HEK293 (cell line): Measurements from ENCODE around the gene PPP3CA.

Experiments
- CTCF ChIA-PET: fragments of 350-600 bp; formaldehyde crosslinking; extraction: SDS; loops from one replicate; lab custom pipeline; 2021; ENCODE audit warnings: antibody characterized with exemption; lab: Yijun Ruan, JAX
- POLR2A ChIA-PET: fragments of 300-600 bp; formaldehyde crosslinking; extraction: SDS; loops from one replicate; lab custom pipeline; 2020; ENCODE audit warnings: antibody characterized with exemption, inconsistent platforms; lab: Yijun Ruan, JAX
- H3K27ac ChIP-seq: fragments of 200-500 bp; sonication (Bioruptor generic); 2 replicates; pipeline ENCODE4 v1.5.1; 2014; ENCODE audit warnings: low read depth, low read length, control low read depth, inconsistent platforms; ENCODE audit errors: extremely low read depth
- H3K36me3 ChIP-seq, 2 experiments: fragments of 200-500 bp in 1 of 2; sonication (Bioruptor generic) in 1 of 2; 1 replicate in 1 of 2; 2 replicates in 1 of 2; pipeline ENCODE4 v1.5.1; 2014 to 2017; ENCODE audit warnings: inconsistent platforms in 2 of 2, low read length in 2 of 2; ENCODE audit not compliant: control insufficient read depth in 2 of 2, insufficient read depth in 1 of 2
- H3K4me1 ChIP-seq: fragments of 200-500 bp; sonication (Bioruptor generic); 2 replicates; pipeline ENCODE4 v1.5.1; 2014; ENCODE audit warnings: mild to moderate bottlenecking, low read length, inconsistent platforms; ENCODE audit not compliant: control insufficient read depth, insufficient read depth
- H3K4me3 ChIP-seq: 2 replicates; pipeline ENCODE4 v1.5.1; 2011; ENCODE audit warnings: low read depth, mild to moderate bottlenecking, control low read depth, low read length, moderate library complexity
- H3K9me3 ChIP-seq: fragments of 200-500 bp; sonication (Bioruptor generic); 2 replicates; pipeline ENCODE4 v1.5.1; 2014; ENCODE audit warnings: low read depth, low read length, inconsistent platforms; ENCODE audit not compliant: control insufficient read depth, insufficient read depth
- BCL11A ChIP-seq: fragments of 450-650 bp; formaldehyde crosslinking; IDR thresholded peaks from 2 replicates; pipeline ENCODE4 v1.5.1; 2016; ENCODE audit warnings: low read depth, missing biosample characterization, missing genetic modification characterization
- KLF7 ChIP-seq: fragments of 450-650 bp; formaldehyde crosslinking; IDR thresholded peaks from 2 replicates; pipeline ENCODE4 v1.5.1; 2016; ENCODE audit warnings: missing biosample characterization, missing genetic modification characterization, borderline replicate concordance
- REPIN1 ChIP-seq: fragments of 450-650 bp; formaldehyde crosslinking; IDR thresholded peaks from 2 replicates; pipeline ENCODE4 v1.5.1; 2017; ENCODE audit warnings: missing biosample characterization, missing genetic modification characterization, low read depth
- SETDB1 ChIP-seq: IDR thresholded peaks from one replicate; pipeline ENCODE4 v1.6.1; 2017; ENCODE audit warnings: mild to moderate bottlenecking, low read length, moderate library complexity, mixed read lengths; ENCODE audit not compliant: insufficient read length
- SP7 ChIP-seq: fragments of 450-650 bp; formaldehyde crosslinking; IDR thresholded peaks from 2 replicates; pipeline ENCODE4 v1.5.1; 2016; ENCODE audit warnings: missing biosample characterization, missing genetic modification characterization
- TRIM28 ChIP-seq: IDR thresholded peaks from 2 replicates; pipeline ENCODE4 v1.6.1; 2011; ENCODE audit warnings: low read length, control low read depth, borderline replicate concordance
- ZFP3 ChIP-seq: fragments of 450-650 bp; formaldehyde crosslinking; IDR thresholded peaks from 2 replicates; pipeline ENCODE4 v1.5.1; 2016; ENCODE audit warnings: low read depth, missing biosample characterization, missing genetic modification characterization
- ZNF132 ChIP-seq: fragments of 450-650 bp; formaldehyde crosslinking; IDR thresholded peaks from 2 replicates; pipeline ENCODE4 v1.5.1; 2017; ENCODE audit warnings: missing biosample characterization, missing genetic modification characterization, borderline replicate concordance
- ZNF169 ChIP-seq: fragments of 450-650 bp; formaldehyde crosslinking; IDR thresholded peaks from 2 replicates; pipeline ENCODE4 v1.5.1; 2016; ENCODE audit warnings: missing biosample characterization, missing genetic modification characterization
- ZNF184 ChIP-seq: fragments of 450-650 bp; IDR thresholded peaks from 2 replicates; pipeline ENCODE4 v1.5.1; 2018; ENCODE audit warnings: missing biosample characterization, mild to moderate bottlenecking, missing genetic modification characterization
- ZNF2 ChIP-seq: fragments of 450-650 bp; formaldehyde crosslinking; IDR thresholded peaks from 2 replicates; pipeline ENCODE4 v1.5.1; 2016; ENCODE audit warnings: missing biosample characterization, missing genetic modification characterization
- ZNF433 ChIP-seq: fragments of 450-650 bp; formaldehyde crosslinking; IDR thresholded peaks from 2 replicates; pipeline ENCODE4 v1.5.1; 2016; ENCODE audit warnings: missing biosample characterization, missing genetic modification characterization, low read depth
- ZNF48 ChIP-seq: fragments of 450-650 bp; formaldehyde crosslinking; IDR thresholded peaks from 2 replicates; pipeline ENCODE4 v1.5.1; 2016; ENCODE audit warnings: missing biosample characterization, missing genetic modification characterization
- ZNF600 ChIP-seq: fragments of 450-650 bp; formaldehyde crosslinking; IDR thresholded peaks from 2 replicates; pipeline ENCODE4 v1.5.1; 2016; ENCODE audit warnings: missing biosample characterization, missing genetic modification characterization
- ZNF707 ChIP-seq: fragments of 450-650 bp; formaldehyde crosslinking; IDR thresholded peaks from 2 replicates; pipeline ENCODE4 v1.5.1; 2016; ENCODE audit warnings: missing biosample characterization, missing genetic modification characterization
- ZNF777 ChIP-seq: fragments of 450-650 bp; formaldehyde crosslinking; IDR thresholded peaks from 2 replicates; pipeline ENCODE4 v1.5.1; 2017; ENCODE audit warnings: missing biosample characterization, missing genetic modification characterization, borderline replicate concordance
- ZSCAN30 ChIP-seq: fragments of 450-650 bp; IDR thresholded peaks from 2 replicates; pipeline ENCODE4 v1.5.1; 2018; ENCODE audit warnings: missing biosample characterization, mild to moderate bottlenecking, missing genetic modification characterization, moderate library complexity
- TF ChIP-seq, protein P1 (sequence below): fragments of 450-650 bp; formaldehyde crosslinking; IDR thresholded peaks from 2 replicates; pipeline ENCODE4; 2016; ENCODE audit warnings: missing biosample characterization, missing genetic modification characterization
- TF ChIP-seq, protein P2 (sequence below): fragments of 450-650 bp; formaldehyde crosslinking; IDR thresholded peaks from 2 replicates; pipeline ENCODE4 v1.5.1; 2016; ENCODE audit warnings: missing biosample characterization, missing genetic modification characterization
- TF ChIP-seq, protein P3 (sequence below): fragments of 450-650 bp; formaldehyde crosslinking; IDR thresholded peaks from 2 replicates; pipeline ENCODE4 v1.5.1; 2017; ENCODE audit warnings: missing biosample characterization, missing genetic modification characterization
- TF ChIP-seq, protein P4 (sequence below): fragments of 450-650 bp; formaldehyde crosslinking; IDR thresholded peaks from 2 replicates; pipeline ENCODE4 v1.5.1; 2017; ENCODE audit warnings: missing biosample characterization, mild to moderate bottlenecking, missing genetic modification characterization, moderate library complexity
- TF ChIP-seq, protein P5 (sequence below): fragments of 450-650 bp; formaldehyde crosslinking; IDR thresholded peaks from 2 replicates; pipeline ENCODE4 v1.5.1; 2016; ENCODE audit warnings: missing biosample characterization, missing genetic modification characterization

PPP3CA gene

DNA sequence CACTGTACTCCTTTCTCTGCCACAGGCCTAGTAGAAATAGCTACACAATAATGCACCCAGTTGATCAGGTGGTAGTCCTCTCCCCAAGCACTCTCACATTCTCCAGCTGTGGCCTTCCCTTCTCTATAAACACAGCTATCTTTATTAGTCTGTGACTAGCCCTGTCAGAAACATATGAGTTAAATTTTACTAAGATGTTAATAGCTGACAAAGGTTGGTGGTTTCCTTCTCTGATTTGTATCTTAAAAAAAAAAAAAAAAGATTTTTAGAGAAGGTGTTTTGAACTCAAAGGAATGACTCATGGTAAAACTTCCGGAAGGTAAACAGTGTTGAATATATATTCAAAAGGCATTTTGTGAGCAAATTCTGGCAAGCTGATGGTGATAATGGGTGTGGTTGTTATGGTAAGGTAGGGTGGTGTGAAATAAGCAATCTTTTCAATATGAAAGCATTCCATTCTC, 327.4 kb downstream of the PPP3CA start:
- H3K9me3 ChIP-seq, result no peaks in the 10 kb centered on the region
- ChIA-PET CTCF (interaction anchor here (0.6 kb wide), 1 partner anchor 35 kb away, joined by 3 read pairs; no protein-coding TSS in a partner anchor), POLR2A (interaction anchor here (0.6 kb wide), 1 partner anchor 58 kb away, joined by 3 read pairs; no protein-coding TSS in a partner anchor)
- TF ChIP-seq ZNF433 (tag by site-specific recombination) (no peak), BCL11A (no peak), ZNF777 (tag by site-specific recombination) (no peak), ZNF184 (tag by site-specific recombination) (no peak), ZNF132 (tag by site-specific recombination) (no peak), ZNF169 (tag by site-specific recombination) (no peak), ZFP3 (tag by site-specific recombination) (no peak)
- TF ChIP-seq, protein P1, sequence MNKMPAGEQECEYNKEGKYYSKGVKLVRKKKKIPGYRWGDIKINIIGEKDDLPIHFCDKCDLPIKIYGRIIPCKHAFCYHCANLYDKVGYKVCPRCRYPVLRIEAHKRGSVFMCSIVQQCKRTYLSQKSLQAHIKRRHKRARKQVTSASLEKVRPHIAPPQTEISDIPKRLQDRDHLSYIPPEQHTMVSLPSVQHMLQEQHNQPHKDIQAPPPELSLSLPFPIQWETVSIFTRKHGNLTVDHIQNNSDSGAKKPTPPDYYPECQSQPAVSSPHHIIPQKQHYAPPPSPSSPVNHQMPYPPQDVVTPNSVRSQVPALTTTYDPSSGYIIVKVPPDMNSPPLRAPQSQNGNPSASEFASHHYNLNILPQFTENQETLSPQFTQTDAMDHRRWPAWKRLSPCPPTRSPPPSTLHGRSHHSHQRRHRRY (tag by site-specific recombination), result no peak
- H3K4me1 ChIP-seq, result no peaks in the 10 kb centered on the region
- H3K36me3 ChIP-seq, result no peaks in the 10 kb centered on the region
- no peak overlapping the region for H3K4me3 ChIP-seq
- H3K27ac ChIP-seq, result no peak overlapping the region

DNA sequence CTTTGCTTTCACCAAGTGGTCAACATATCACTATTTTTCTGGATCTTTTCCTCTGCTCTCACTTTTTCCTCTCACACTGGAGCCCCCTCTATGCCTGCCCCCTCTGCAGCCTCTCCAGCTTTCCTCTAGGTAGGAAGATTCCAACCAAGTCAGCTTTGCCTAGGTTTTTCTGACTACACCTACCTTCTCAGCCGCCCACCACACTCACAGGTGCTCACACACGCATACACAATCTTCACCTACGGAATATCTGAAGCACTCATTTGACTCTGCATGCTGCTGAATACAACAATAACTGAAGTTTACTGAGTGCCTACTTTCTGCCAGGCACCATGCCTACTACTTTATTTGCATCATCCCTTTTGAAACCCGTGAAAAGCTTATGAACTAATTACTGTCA, 328.0 kb downstream of the PPP3CA start:
- no peak overlapping the region for H3K27ac ChIP-seq
- CTCF ChIA-PET, result interaction anchor here (0.6 kb wide), 1 partner anchor 36 kb away, joined by 3 read pairs; no protein-coding TSS in a partner anchor
- H3K9me3 ChIP-seq, result no peaks in the 10 kb centered on the region
- POLR2A ChIA-PET, result no interaction called here
- TF ChIP-seq, protein P2, sequence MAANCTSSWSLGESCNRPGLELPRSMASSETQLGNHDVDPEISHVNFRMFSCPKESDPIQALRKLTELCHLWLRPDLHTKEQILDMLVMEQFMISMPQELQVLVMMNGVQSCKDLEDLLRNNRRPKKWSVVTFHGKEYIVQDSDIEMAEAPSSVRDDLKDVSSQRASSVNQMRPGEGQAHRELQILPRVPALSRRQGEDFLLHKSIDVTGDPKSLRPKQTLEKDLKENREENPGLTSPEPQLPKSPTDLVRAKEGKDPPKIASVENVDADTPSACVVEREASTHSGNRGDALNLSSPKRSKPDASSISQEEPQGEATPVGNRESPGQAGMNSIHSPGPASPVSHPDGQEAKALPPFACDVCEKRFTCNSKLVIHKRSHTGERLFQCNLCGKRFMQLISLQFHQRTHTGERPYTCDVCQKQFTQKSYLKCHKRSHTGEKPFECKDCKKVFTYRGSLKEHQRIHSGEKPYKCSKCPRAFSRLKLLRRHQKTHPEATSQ (tag by site-specific recombination), result no peak
- no peak for TF ChIP-seq REPIN1 (tag by site-specific recombination)
- TF ChIP-seq ZNF707 (tag by site-specific recombination), result no peak
- no peak for TF ChIP-seq ZNF600 (tag by site-specific recombination)
- TF ChIP-seq ZNF132 (tag by site-specific recombination), result no peak
- TF ChIP-seq, protein P3, sequence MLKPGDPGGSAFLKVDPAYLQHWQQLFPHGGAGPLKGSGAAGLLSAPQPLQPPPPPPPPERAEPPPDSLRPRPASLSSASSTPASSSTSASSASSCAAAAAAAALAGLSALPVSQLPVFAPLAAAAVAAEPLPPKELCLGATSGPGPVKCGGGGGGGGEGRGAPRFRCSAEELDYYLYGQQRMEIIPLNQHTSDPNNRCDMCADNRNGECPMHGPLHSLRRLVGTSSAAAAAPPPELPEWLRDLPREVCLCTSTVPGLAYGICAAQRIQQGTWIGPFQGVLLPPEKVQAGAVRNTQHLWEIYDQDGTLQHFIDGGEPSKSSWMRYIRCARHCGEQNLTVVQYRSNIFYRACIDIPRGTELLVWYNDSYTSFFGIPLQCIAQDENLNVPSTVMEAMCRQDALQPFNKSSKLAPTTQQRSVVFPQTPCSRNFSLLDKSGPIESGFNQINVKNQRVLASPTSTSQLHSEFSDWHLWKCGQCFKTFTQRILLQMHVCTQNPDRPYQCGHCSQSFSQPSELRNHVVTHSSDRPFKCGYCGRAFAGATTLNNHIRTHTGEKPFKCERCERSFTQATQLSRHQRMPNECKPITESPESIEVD (tag by site-specific recombination), result no peak
- TF ChIP-seq ZSCAN30 (tag by site-specific recombination), result no peak
- no peak for TF ChIP-seq ZNF2 (tag by site-specific recombination)
- TF ChIP-seq SP7 (tag by site-specific recombination), result no peak
- TF ChIP-seq, protein P4, sequence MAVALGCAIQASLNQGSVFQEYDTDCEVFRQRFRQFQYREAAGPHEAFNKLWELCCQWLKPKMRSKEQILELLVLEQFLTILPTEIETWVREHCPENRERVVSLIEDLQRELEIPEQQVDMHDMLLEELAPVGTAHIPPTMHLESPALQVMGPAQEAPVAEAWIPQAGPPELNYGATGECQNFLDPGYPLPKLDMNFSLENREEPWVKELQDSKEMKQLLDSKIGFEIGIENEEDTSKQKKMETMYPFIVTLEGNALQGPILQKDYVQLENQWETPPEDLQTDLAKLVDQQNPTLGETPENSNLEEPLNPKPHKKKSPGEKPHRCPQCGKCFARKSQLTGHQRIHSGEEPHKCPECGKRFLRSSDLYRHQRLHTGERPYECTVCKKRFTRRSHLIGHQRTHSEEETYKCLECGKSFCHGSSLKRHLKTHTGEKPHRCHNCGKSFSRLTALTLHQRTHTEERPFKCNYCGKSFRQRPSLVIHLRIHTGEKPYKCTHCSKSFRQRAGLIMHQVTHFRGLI (tag by site-specific recombination), result no peak
- TF ChIP-seq TRIM28, result no peak
- TF ChIP-seq ZFP3 (tag by site-specific recombination), result no peak
- TF ChIP-seq, protein P5, sequence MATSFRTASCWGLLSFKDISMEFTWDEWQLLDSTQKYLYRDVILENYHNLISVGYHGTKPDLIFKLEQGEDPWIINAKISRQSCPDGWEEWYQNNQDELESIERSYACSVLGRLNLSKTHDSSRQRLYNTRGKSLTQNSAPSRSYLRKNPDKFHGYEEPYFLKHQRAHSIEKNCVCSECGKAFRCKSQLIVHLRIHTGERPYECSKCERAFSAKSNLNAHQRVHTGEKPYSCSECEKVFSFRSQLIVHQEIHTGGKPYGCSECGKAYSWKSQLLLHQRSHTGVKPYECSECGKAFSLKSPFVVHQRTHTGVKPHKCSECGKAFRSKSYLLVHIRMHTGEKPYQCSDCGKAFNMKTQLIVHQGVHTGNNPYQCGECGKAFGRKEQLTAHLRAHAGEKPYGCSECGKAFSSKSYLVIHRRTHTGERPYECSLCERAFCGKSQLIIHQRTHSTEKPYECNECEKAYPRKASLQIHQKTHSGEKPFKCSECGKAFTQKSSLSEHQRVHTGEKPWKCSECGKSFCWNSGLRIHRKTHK (tag by site-specific recombination), result no peak
- no peak for TF ChIP-seq KLF7 (tag by site-specific recombination)
- no peak for TF ChIP-seq ZNF48 (tag by site-specific recombination)
- TF ChIP-seq SETDB1, result no peak
- H3K4me1 ChIP-seq, result no peaks in the 10 kb centered on the region
- no peaks in the 10 kb centered on the region for H3K36me3 ChIP-seq
- no peak overlapping the region for H3K4me3 ChIP-seq
